Muscle of leg (tissue), 11 donors: ENCODE data around the gene ATAD1. TPM values are rescaled to one million over a fixed set of nuclear protein-coding genes. Genes with fewer than 3 reads are reported as not detected.

Experiments
- DNase-seq: peaks from one replicate; pipeline ENCODE4 v3.0.0; 2013
- H3K27ac ChIP-seq: one replicate; pipeline ENCODE4 v1.5.1; 2013; ENCODE audit warnings: mild to moderate bottlenecking, low read length, control low read depth
- H3K27me3 ChIP-seq: one replicate; pipeline ENCODE4 v1.6.1; 2013; ENCODE audit warnings: low read length; ENCODE audit not compliant: control insufficient read depth, insufficient read depth
- H3K36me3 ChIP-seq: one replicate; pipeline ENCODE4 v1.6.1; 2013; ENCODE audit warnings: low read length; ENCODE audit not compliant: control insufficient read depth, insufficient read depth
- H3K4me1 ChIP-seq: one replicate; pipeline ENCODE4 v1.6.1; 2013; ENCODE audit warnings: low read length; ENCODE audit not compliant: control insufficient read depth, insufficient read depth
- H3K4me3 ChIP-seq: one replicate; pipeline ENCODE4 v1.5.1; 2013; ENCODE audit warnings: low read length, control low read depth
- H3K9me3 ChIP-seq: replicated peaks from 2 replicates; pipeline ENCODE4 v1.6.1; 2013; ENCODE audit warnings: low read depth, low read length; ENCODE audit not compliant: control insufficient read depth
- WGBS: methylation state at CpG from one replicate; pipeline ENCODE4 v1.1.5; 2013; ENCODE audit warnings: missing lambda C conversion rate; ENCODE audit not compliant: insufficient coverage; 5-methylcytosine and 5-hydroxymethylcytosine counted together
- polyA plus RNA-seq, 8 donors: library from polyadenylated mRNA; unstranded; fragments of 120-200 nt; gene quantifications; one replicate each; pipeline versions ENCODE4 v1.2.1 to v1.2.3, GENCODE V29; 2013; ENCODE audit warnings: inconsistent platforms in 1 of 8, low replicate concordance in 1 of 8; ENCODE audit not compliant: insufficient read length in 8 of 8, insufficient read depth in 1 of 8
- total RNA-seq: library from RNA; stranded (reverse); fragments of 120-200 nt; gene quantifications from one replicate; pipeline ENCODE4 v1.2.4, GENCODE V29; 2013

ATAD1 gene
- total and polyA plus RNA-seq, 9 donors: 23.1 to 28.1 (median 26.6) TPM

DNA sequence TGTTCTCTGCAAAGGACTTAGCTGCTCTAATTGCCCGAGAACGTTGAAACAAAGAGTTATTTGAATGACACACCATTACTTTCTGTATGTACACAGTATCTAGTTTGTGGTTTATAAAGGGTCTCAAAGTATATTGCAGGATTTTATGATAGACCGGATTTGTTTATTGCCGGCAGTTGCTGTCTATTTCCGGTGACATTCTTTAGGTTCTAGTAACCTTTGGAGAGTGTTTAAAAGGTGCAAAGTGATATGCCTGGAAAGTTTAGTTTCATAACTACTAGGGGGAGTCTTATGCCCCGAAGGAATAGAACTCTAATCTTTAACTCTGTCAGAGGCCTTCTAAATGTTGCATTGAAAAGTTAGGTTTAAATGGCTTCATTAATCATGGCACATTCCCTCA, 94.5 kb downstream of the ATAD1 start:
- no peaks in the 10 kb centered on the region for H3K27me3 ChIP-seq
- no peak overlapping the region for H3K27ac ChIP-seq
- no peak for DNase-seq
- no CpG with 5 or more reads among the region's 6 CpGs for WGBS
- H3K4me3 ChIP-seq: no peak overlapping the region
- no peaks in the 10 kb centered on the region for H3K4me1 ChIP-seq
- H3K9me3 ChIP-seq: no peaks in the 10 kb centered on the region
- H3K36me3 ChIP-seq: no peaks in the 10 kb centered on the region

DNA sequence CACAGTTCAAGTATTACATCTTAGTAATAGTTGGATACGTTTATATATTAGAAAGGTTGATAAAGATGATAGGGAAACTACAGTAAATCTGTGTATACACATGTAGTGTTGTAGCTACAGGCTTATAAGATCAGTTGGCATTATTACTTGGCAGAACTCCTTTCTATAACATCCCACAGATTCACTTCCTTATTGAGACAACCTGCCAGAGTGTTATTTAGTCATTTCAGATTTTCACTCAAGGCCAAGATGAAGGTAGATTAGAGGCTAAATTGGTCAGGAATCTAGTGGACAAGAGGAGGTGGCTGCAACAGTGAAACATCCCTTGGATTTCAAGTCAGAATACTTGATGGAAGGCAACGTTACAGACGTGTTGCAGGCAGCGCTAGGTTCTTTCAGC, 95.3 kb downstream of the ATAD1 start:
- Histone ChIP-seq H3K36me3 (no peaks in the 10 kb centered on the region), H3K27ac (no peak overlapping the region), H3K9me3 (no peaks in the 10 kb centered on the region), H3K4me1 (no peaks in the 10 kb centered on the region), H3K27me3 (no peaks in the 10 kb centered on the region), H3K4me3 (no peak overlapping the region)
- DNase-seq: no peak
- WGBS: 60% methylated on average over 3 of the region's 4 CpGs

DNA sequence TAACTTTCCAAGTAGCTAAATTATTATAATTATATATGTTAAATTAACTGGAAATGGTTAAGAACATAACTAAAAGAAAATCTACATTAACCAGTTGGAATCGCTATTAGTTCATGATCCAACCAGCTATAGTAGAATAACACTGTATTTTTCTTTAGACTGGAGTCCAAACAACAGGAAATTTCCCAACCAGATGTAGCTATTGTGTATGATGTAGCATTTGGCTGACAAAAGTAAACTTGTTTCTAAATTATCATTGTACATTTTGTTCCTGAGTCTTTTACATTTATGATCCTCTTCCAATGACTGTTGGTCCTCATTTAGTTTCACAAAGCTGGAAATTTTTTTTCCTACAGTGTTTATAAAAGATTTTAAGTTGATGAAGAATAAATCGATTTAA, 96.2 kb downstream of the ATAD1 start:
- no peaks in the 10 kb centered on the region for H3K4me1 ChIP-seq
- WGBS: no CpG with 5 or more reads among the region's 2 CpGs
- peaks cover 3% of the 10 kb centered on the region for H3K36me3 ChIP-seq
- no peaks in the 10 kb centered on the region for H3K9me3 ChIP-seq
- H3K27ac ChIP-seq: no peak overlapping the region
- H3K4me3 ChIP-seq: no peak overlapping the region
- H3K27me3 ChIP-seq: no peaks in the 10 kb centered on the region
- no peak for DNase-seq

DNA sequence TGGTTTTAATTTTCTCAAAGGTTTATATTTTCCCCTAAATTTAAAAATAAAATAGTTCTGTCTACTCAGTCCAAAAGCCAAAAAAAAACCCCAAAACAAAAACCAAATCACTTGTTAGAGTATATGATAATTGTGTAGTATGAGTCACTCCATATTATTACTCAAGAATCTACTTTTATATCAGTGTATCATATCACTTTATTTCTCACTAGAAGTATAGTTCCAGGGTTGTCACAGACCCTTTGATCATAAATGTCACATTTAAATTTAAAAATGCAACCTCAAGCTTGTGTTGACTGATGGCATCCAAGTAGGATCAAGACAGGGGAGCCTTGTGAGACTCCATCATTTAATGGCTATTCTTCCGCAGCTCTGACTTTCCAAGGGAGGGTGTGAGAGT, 97.4 kb downstream of the ATAD1 start:
- DNase-seq: no peak
- no peak overlapping the region for H3K4me3 ChIP-seq
- WGBS: no CpG with 5 or more reads among the region's 1 CpG
- H3K4me1 ChIP-seq: peaks cover 2% of the 10 kb centered on the region
- no peaks in the 10 kb centered on the region for H3K9me3 ChIP-seq
- peaks cover 3% of the 10 kb centered on the region for H3K36me3 ChIP-seq
- H3K27ac ChIP-seq: no peak overlapping the region
- H3K27me3 ChIP-seq: no peaks in the 10 kb centered on the region

DNA sequence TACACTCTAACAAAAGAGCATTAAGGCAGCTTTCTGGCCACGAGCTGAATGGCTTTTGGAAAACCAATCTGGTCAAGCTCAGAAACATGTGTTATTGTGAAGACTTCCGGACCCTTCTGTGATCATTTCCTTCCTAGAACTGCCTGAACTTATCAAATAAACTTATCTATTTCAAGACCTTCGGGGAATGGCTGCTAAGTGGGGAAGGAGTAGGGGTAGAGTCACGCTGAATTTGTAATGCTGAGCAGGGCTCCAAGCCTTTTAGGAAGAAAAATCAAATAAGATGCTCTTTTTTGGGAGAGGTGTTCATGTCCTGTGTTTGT, 101.7 kb downstream of the ATAD1 start:
- H3K4me3 ChIP-seq: no peak overlapping the region
- no peak overlapping the region for H3K27ac ChIP-seq
- no peak for DNase-seq
- no CpG with 5 or more reads among the region's 4 CpGs for WGBS
- peaks cover 2% of the 10 kb centered on the region for H3K4me1 ChIP-seq
- H3K36me3 ChIP-seq: peaks cover 3% of the 10 kb centered on the region
- H3K27me3 ChIP-seq: no peaks in the 10 kb centered on the region
- H3K9me3 ChIP-seq: no peaks in the 10 kb centered on the region

DNA sequence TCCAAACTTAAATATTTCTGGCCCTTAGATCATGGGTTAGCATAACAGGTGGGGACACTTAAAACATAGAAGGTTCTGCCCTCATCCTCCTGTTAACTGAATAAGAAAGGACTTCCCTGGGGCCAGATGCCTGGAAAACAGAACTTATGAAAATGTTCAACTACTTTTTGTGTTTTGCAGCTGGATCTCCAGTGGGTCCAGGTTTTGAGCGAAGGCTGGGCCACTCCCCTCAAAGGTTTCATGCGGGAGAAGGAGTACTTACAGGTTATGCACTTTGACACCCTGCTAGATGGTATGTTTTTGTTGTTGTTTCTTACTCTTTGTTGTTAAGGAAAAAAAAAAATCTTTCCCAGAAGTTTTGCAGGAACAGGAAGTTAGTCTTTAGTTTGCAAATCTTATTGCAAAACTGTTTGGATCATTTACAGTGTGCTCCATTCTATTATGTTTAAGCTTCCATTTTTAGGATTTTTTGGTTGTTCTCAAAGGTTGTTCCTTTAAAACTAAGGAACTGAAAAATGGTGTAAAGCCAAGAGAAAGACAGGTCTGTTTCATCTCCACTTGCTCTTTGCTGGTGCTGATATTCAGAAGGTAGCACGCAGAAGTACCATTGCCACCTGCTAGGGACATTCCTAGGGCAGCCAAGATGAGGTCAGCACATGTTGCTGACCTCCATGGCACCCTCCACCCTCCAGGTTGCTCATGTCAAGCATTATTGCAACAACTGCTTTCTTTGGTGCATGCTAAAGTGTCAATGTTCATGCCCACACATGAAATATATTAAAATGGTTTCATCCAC, 102.3 kb downstream of the ATAD1 start:
- WGBS: 93% methylated on average over 1 of the region's 3 CpGs
- no peak overlapping the region for H3K27ac ChIP-seq
- no peak overlapping the region for H3K4me3 ChIP-seq

DNA sequence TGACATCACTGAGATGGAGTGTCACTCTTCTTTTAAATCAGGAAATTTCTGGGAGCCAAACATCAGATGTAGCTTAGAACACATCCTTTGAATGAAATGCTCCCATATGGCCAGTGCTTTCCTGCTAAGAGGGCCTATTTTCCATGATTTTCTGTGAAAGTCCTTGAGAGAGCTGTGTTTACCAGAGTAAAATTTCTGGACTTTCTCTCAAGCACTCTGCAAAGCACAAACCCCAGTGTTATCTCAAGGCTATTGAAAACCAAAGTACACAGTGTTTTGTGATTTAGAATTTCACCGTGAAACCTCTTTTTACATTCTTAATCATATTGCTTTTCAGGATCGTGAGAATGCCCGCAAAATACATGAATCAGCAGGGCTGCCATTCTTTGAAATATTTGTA, 104.3 kb downstream of the ATAD1 start:
- Histone ChIP-seq H3K4me1 (peaks cover 2% of the 10 kb centered on the region), H3K36me3 (peaks cover 3% of the 10 kb centered on the region), H3K27me3 (no peaks in the 10 kb centered on the region), H3K27ac (no peak overlapping the region), H3K9me3 (no peaks in the 10 kb centered on the region), H3K4me3 (no peak overlapping the region)
- WGBS: no CpG with 5 or more reads among the region's 3 CpGs
- DNase-seq: no peak

More for the DNA sequence above, 102.3 kb downstream of the ATAD1 start:
- peak; percentile 11 for DNase-seq
- peaks cover 2% of the 10 kb centered on the region for H3K4me1 ChIP-seq
- no peaks in the 10 kb centered on the region for H3K27me3 ChIP-seq
- H3K36me3 ChIP-seq: peaks cover 3% of the 10 kb centered on the region
- H3K9me3 ChIP-seq: no peaks in the 10 kb centered on the region

DNA sequence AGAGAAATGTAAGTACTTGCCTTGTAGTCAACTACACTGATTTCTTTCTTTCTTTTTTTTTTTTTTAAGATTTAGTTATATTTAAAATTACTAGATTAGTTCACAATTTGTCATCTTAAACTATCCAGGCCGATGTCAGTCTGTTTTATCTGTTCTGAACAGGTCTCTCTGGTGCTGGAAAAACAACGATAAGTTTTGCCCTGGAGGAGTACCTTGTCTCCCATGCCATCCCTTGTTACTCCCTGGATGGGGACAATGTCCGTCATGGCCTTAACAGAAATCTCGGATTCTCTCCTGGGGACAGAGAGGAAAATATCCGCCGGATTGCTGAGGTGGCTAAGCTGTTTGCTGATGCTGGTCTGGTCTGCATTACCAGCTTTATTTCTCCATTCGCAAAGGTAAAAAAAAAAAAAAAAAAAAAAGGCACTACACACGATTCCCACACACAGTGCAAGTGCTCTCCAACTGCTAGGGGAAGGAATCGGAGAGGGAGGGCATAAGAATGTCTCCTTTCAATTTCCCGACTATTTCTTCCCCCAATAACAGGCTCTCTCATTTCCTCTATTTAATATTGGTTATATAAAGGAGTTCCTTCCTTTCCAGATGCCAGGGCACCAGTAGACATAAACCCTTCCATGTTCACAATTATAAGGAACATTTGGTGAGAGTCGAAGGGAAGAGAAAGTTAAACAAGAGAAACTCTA, 105.0 kb downstream of the ATAD1 start:
- no peaks in the 10 kb centered on the region for H3K27me3 ChIP-seq
- 83% methylated on average over 1 of the region's 11 CpGs for WGBS
- H3K9me3 ChIP-seq: no peaks in the 10 kb centered on the region
- H3K36me3 ChIP-seq: peaks cover 3% of the 10 kb centered on the region
- H3K4me1 ChIP-seq: peaks cover 2% of the 10 kb centered on the region
- no peak for DNase-seq
- H3K27ac ChIP-seq: no peak overlapping the region
- no peak overlapping the region for H3K4me3 ChIP-seq

DNA sequence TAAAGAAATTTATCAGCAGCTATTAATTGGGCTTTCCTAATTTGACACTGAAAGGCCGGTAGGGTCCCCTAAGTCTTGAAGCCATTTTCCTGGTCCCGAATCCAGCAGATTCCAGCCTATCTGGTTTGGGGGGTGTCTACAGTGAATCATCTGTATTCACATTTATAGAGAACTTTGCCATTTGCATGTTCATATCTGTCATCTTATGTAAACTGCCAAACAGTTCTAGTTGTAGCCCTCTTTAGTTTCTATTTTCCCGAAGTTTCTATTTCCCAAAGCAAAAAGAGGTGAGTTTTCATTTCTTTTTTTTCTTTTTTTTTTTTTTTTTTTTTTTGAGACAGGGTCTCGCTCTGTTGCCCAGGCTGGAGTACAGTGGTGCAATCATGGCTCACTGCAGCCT, 110.8 kb downstream of the ATAD1 start:
- H3K27ac ChIP-seq: no peak overlapping the region
- no peak for DNase-seq
- no peaks in the 10 kb centered on the region for H3K36me3 ChIP-seq
- no peaks in the 10 kb centered on the region for H3K9me3 ChIP-seq
- H3K4me3 ChIP-seq: no peak overlapping the region
- WGBS: no CpG with 5 or more reads among the region's 4 CpGs
- H3K27me3 ChIP-seq: no peaks in the 10 kb centered on the region
- H3K4me1 ChIP-seq: peaks cover 2% of the 10 kb centered on the region

DNA sequence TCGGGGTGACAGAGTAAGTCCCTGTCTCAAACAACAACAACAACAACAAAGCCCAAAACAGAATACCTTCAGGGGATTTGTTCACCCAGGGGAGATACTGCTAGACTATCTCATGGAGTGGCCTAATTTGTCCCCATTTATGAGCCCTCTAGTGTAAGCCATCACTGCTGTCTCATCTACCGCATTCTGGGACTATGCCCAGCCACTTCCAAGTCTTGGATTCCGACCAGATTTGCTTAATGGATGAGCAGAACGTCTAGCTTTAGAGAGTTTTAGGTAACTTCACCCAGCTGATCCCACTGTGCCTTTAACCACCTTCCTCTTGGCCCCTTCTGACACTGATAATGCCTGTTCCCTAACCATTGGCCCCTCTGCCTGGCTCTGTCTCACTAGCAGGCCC, 111.3 kb downstream of the ATAD1 start:
- no peaks in the 10 kb centered on the region for H3K9me3 ChIP-seq
- no peak overlapping the region for H3K27ac ChIP-seq
- 65% methylated on average over 3 of the region's 4 CpGs for WGBS

More for the DNA sequence above, 111.3 kb downstream of the ATAD1 start:
- Histone ChIP-seq H3K27me3 (no peaks in the 10 kb centered on the region), H3K4me3 (no peak overlapping the region), H3K4me1 (peaks cover 2% of the 10 kb centered on the region), H3K36me3 (no peaks in the 10 kb centered on the region)
- no peak for DNase-seq
